GM21528 (cell line): ENCODE data around the gene PMM1.
A peak's percentile ranks its signal among the peaks of the same experiment; 100 is the strongest.
"Not testable (repeated sequence)": the region's sequence is repeated elsewhere in the genome, so short reads cannot be mapped to it uniquely, and the experiment has no call there.

Experiments used
- ATAC-seq: cut with Tn5 transposase; IDR thresholded peaks from one replicate; pipeline ENCODE4 v1.9.1; 2021; ENCODE audit warnings: mild to moderate bottlenecking, moderate library complexity; ENCODE audit not compliant: unreplicated experiment, low FRiP score

The PMM1 gene

GRCh38 chr22:41565403-41566054, 24.1 kb downstream of the PMM1 start:
- no peak for ATAC-seq

- no peak for ATAC-seq
These were observed 25.1 kb downstream of the PMM1 start for GRCh38 chr22:41564563-41564962.

GRCh38 chr22:41563051-41563711, 26.5 kb downstream of the PMM1 start:
- no peak for ATAC-seq

GRCh38 chr22:41562461-41562860, 27.2 kb downstream of the PMM1 start:
- no peak for ATAC-seq

- no peak for ATAC-seq
These were observed 27.9 kb downstream of the PMM1 start for GRCh38 chr22:41561788-41562187.

GRCh38 chr22:41561335-41561734, 28.3 kb downstream of the PMM1 start:
- ATAC-seq, result no peak

GRCh38 chr22:41560095-41560471, 29.6 kb downstream of the PMM1 start:
- ATAC-seq, result no peak

GRCh38 chr22:41558241-41558630, 31.4 kb downstream of the PMM1 start:
- ATAC-seq, result not testable (repeated sequence)

- no peak for ATAC-seq
These were observed 32.0 kb downstream of the PMM1 start for GRCh38 chr22:41557401-41558240.

GRCh38 chr22:41556561-41556960, 33.1 kb downstream of the PMM1 start:
- ATAC-seq, result no peak

- ATAC-seq, result no peak
These were observed 34.2 kb downstream of the PMM1 start for GRCh38 chr22:41555325-41555982.

- no peak for ATAC-seq
These were observed 37.6 kb downstream of the PMM1 start for GRCh38 chr22:41551877-41552582.

GRCh38 chr22:41550952-41551491, 38.6 kb downstream of the PMM1 start:
- ATAC-seq, result no peak

- no peak for ATAC-seq
These were observed 40.8 kb downstream of the PMM1 start for GRCh38 chr22:41548830-41549211.

GRCh38 chr22:41544671-41545476, 44.8 kb downstream of the PMM1 start:
- no peak for ATAC-seq

- ATAC-seq, result peak; percentile 83
These were observed 45.6 kb downstream of the PMM1 start, which contains the start of gene POLR3H for GRCh38 chr22:41543854-41544670. TSS of gene POLR3H (minus strand) at chr22:41544470. CDS start at chr22:41544101, 369 bp downstream.

- ATAC-seq, result no peak
These were observed 47.4 kb downstream of the PMM1 start for GRCh38 chr22:41542224-41542623.

GRCh38 chr22:41541484-41541883, 48.2 kb downstream of the PMM1 start:
- no peak for ATAC-seq
